Glutamatergic neuron (in vitro differentiated cells): ENCODE measurements around the gene ATOX1. TPM values are rescaled to one million over a fixed set of nuclear protein-coding genes. Genes with fewer than 3 reads are reported as not detected.
A peak's percentile ranks its signal among the peaks of the same experiment; 100 is the strongest.

Experiments used
- DNase-seq: peaks from one replicate; pipeline ENCODE4 v3.0.0; 2022
- H3K27ac Mint-ChIP-seq: one replicate; pipeline ENCODE4 v1.8.0; 2020; ENCODE audit warnings: mild to moderate bottlenecking, mixed read lengths, inconsistent platforms; ENCODE audit not compliant: unreplicated experiment
- H3K27me3 Mint-ChIP-seq: one replicate; pipeline ENCODE4 v1.8.0; 2020; ENCODE audit warnings: mild to moderate bottlenecking, moderate library complexity, mixed read lengths, inconsistent platforms; ENCODE audit not compliant: unreplicated experiment
- H3K36me3 Mint-ChIP-seq: one replicate; pipeline ENCODE4 v1.8.0; 2020; ENCODE audit warnings: mild to moderate bottlenecking, mixed read lengths, inconsistent platforms; ENCODE audit not compliant: unreplicated experiment
- H3K4me1 Mint-ChIP-seq: one replicate; pipeline ENCODE4 v1.8.0; 2020; ENCODE audit warnings: mild to moderate bottlenecking, low read depth, mixed read lengths, inconsistent platforms; ENCODE audit not compliant: unreplicated experiment
- H3K4me3 Mint-ChIP-seq: one replicate; pipeline ENCODE4 v1.8.0; 2020; ENCODE audit warnings: mild to moderate bottlenecking, mixed read lengths, inconsistent platforms; ENCODE audit not compliant: unreplicated experiment
- H3K9me3 Mint-ChIP-seq: one replicate; pipeline ENCODE4 v1.8.0; 2020; ENCODE audit warnings: mild to moderate bottlenecking, moderate library complexity, mixed read lengths, inconsistent platforms; ENCODE audit not compliant: unreplicated experiment
- CTCF ChIP-seq: fragments of 200-600 bp; sonication (generic); IDR thresholded peaks from one replicate; pipeline ENCODE4 v1.5.0; 2021; ENCODE audit not compliant: partially characterized antibody, unreplicated experiment
- total RNA-seq: library from RNA; stranded (reverse); fragmentation: NEBNext Ultra II Directional; extraction: Animal tissue kit (Norgen Biotek cat#: 25700); gene quantifications from one replicate; pipeline ENCODE4 v1.2.1, GENCODE V29; 2021; ENCODE audit not compliant: unreplicated experiment

The ATOX1 gene
- total RNA-seq, 1 donor from 2014 or later: 82.9 TPM

- H3K27ac Mint-ChIP-seq: no peak overlapping the region
- H3K4me1 Mint-ChIP-seq: no peaks in the 10 kb centered on the region
Measured at GRCh38 chr5:151798674-151799073, 40.2 kb upstream of the ATOX1 start.

GRCh38 chr5:151795426-151795825 is 37.0 kb upstream of the ATOX1 start:
- Mint-ChIP-seq H3K9me3 (peaks cover 6% of the 10 kb centered on the region), H3K27me3 (peaks cover 1% of the 10 kb centered on the region)

More at GRCh38 chr5:151798674-151799073, 40.2 kb upstream of the ATOX1 start:
- H3K27me3 Mint-ChIP-seq: peaks cover 1% of the 10 kb centered on the region
- DNase-seq: no peak
- H3K36me3 Mint-ChIP-seq: no peaks in the 10 kb centered on the region
- H3K9me3 Mint-ChIP-seq: peaks cover 6% of the 10 kb centered on the region
- no peak for TF ChIP-seq CTCF
- no peak overlapping the region for H3K4me3 Mint-ChIP-seq

GRCh38 chr5:151793358-151793757 is 34.9 kb upstream of the ATOX1 start:
- Mint-ChIP-seq H3K27me3 (peaks cover 1% of the 10 kb centered on the region), H3K4me1 (no peaks in the 10 kb centered on the region), H3K4me3 (no peak overlapping the region), H3K9me3 (peaks cover 4% of the 10 kb centered on the region), H3K27ac (no peak overlapping the region), H3K36me3 (no peaks in the 10 kb centered on the region)
- TF ChIP-seq CTCF: no peak
- DNase-seq: no peak

More at GRCh38 chr5:151795426-151795825, 37.0 kb upstream of the ATOX1 start:
- no peak for DNase-seq
- Mint-ChIP-seq H3K27ac (no peak overlapping the region), H3K36me3 (no peaks in the 10 kb centered on the region), H3K4me1 (no peaks in the 10 kb centered on the region), H3K4me3 (no peak overlapping the region)
- TF ChIP-seq CTCF: no peak

GRCh38 chr5:151787817-151788216 is 29.4 kb upstream of the ATOX1 start:
- Mint-ChIP-seq H3K27ac (no peak overlapping the region), H3K4me3 (no peak overlapping the region), H3K4me1 (peaks cover 7% of the 10 kb centered on the region), H3K9me3 (no peaks in the 10 kb centered on the region), H3K27me3 (no peaks in the 10 kb centered on the region), H3K36me3 (no peaks in the 10 kb centered on the region)
- no peak for TF ChIP-seq CTCF
- no peak for DNase-seq

- Mint-ChIP-seq H3K36me3 (no peaks in the 10 kb centered on the region), H3K27me3 (no peaks in the 10 kb centered on the region), H3K27ac (peak overlapping the region; percentile 9), H3K4me1 (peaks cover 7% of the 10 kb centered on the region), H3K9me3 (no peaks in the 10 kb centered on the region), H3K4me3 (no peak overlapping the region)
- TF ChIP-seq CTCF: no peak
- DNase-seq: no peak
Measured at GRCh38 chr5:151786468-151786867, 28.0 kb upstream of the ATOX1 start.
